ELF-1 (cell line): Measurements from ENCODE around the gene PAX7.
"Not testable (repeated sequence)": the region's sequence is repeated elsewhere in the genome, so short reads cannot be mapped to it uniquely, and the experiment has no call there.

Experiments
- DNase-seq: peaks from one replicate; pipeline ENCODE4 v3.0.0-alpha.2; 2016; ENCODE audit warnings: low read depth, low spot score

PAX7 gene

DNA sequence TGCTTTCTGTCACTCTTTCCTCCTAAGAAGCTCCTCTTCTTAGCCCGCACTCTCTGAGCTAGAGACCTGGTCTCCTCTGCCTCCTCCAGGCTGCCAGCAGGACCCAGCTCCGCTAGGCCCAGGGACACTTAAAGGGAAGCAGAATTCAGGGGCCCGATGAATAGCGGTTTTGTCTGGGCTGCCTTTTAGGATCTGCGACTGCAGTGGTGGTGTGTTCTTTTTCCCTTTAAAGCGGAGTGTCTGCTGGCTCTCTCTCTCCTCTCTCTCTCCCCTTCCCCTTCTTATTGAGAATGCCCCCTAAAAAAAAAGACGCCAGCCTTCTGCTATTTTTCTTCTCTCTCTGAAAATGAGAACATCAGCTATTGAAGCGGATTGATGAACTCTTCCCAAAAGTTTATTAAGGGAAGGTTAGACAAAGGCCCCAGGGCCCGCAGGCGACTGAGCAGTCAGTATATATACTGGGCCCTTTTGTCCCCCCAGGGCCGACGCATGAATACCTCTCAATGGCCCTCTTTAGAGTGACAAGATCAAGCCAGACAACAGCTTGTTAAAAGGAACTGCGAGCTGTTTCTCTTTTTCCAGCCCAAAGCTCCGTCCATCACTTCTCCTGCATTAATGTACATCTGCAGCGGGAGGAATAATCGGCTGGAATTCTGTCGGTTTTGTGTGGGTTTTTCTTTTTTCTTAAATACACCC lies 27.0 kb downstream of the PAX7 start:
- DNase-seq, result peak; percentile 60

GRCh38 chr1:18658831-18659230 lies 28.2 kb downstream of the PAX7 start:
- DNase-seq, result no peak

- DNase-seq, result peak; percentile 55
Observed at GRCh38 chr1:18661404-18662285, 31.0 kb downstream of the PAX7 start.

- DNase-seq, result no peak
Observed at GRCh38 chr1:18662286-18662639, 31.6 kb downstream of the PAX7 start.

DNA sequence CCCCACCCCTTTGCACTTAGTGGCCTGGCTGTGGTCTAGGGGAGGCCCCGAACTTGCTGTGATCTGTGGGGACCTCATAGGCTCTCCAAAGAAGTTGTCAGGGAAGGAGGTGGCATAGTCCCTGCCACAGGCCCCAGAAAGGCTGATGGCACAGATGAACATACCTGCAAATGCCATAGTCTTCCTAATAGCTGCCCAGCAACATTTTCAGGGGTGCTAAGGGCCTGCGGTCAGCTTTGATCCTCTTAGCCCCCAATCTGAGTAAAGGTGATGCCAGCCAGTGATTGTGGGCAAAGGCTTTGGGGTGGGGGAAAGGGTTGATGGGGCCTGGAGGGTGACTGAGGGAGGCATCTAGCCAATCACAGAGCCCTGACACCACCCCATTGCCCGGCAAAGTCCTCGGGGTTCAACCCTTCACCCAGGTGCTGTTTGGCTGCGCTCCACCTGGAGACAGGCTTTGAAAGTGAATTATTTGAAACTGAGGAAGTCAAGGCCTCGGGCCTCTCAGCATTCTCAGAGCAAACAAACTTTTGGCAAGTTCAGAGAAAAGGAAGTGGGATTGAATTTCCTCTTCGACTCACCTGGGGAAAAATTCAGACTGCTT lies 35.8 kb downstream of the PAX7 start:
- no peak for DNase-seq

DNA sequence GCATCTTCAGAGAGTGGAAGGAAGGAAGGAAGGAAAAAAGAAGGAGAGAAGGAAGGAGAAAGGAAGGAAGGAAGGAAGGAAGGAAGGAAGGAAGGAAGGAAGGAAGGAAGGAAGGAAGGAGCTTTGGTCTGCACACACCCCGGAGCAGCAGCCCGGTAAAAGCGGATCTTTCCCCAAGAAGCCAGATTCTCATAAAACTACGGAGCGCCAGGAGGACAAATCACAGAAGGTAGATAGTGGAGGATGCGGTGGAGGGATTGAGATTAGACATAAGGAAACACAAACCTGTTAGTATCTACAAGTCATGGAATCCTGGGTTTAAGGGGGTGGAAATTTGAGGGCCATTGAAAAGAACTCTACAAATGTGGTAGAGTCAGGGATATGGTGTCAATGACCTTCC lies 36.7 kb downstream of the PAX7 start:
- no peak for DNase-seq

- DNase-seq, result no peak
Observed at GRCh38 chr1:18668046-18668445, 37.4 kb downstream of the PAX7 start.

GRCh38 chr1:18668750-18669404 lies 38.2 kb downstream of the PAX7 start:
- DNase-seq, result no peak

- DNase-seq, result no peak
Observed at GRCh38 chr1:18670121-18670867, 39.6 kb downstream of the PAX7 start.

GRCh38 chr1:18670868-18671225 lies 40.2 kb downstream of the PAX7 start:
- no peak for DNase-seq

- no peak for DNase-seq
Observed at GRCh38 chr1:18673976-18674375, 43.3 kb downstream of the PAX7 start.

- no peak for DNase-seq
Observed at GRCh38 chr1:18676332-18676781, 45.7 kb downstream of the PAX7 start.

DNA sequence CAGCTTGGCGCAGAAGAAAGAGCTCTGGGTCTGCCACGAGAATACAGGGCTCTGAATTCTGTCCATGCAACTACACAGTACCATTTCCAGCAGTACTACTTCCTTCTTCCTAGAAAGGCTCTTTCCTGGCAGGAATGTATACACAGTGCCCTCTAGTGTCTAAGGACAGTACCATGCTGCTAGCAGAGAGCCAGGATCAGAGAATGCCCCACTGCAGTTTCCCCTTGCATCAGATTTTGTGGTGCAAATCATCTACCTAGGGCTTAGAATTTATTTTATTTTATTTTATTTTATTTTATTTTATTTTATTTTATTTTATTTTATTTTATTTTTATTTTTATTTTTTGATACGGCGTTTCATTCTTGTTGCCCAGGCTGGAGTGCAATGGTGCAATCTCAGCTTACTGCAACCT lies 50.8 kb downstream of the PAX7 start:
- no peak for DNase-seq

- no peak for DNase-seq
Observed at GRCh38 chr1:18682375-18682774, 51.7 kb downstream of the PAX7 start.

DNA sequence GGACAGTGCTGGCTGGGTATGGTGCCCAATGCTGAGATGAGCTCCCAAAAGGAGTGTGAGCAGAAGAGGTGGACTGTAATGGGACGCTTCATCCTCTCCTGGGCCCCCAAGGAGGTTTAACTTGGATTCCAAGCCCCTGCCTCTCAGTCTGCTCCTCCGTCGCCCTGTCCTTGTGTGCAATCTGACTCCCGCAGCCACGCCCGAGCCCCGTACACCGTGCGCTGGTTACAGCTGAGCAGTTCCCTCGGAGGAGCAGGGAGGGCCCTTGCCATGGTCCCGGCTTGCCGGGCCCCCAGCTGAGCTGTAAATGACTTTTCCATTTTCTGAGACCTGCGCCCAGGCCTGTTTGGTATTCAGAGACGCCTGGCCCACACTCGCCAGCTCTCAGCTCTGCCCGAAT lies 53.7 kb downstream of the PAX7 start:
- peak; percentile 39 for DNase-seq

DNA sequence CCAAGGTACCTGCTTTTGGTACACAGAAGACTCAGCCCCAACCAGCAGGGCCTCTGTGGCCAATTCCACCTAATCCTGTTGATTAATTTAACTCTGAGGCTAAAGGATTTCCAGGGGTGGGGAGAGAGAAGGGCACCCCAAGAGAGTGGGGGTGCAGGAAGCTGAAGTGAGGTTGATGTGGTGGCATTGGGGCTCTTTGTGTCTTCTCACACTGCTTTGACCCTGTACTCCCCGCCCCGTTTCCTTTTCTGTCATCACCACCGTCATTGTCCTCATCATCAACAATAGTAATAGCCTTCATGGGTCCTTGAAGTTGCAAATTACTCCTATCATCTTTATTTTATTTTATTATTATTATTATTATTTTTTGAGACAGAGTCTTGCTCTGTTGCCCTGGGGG lies 55.9 kb downstream of the PAX7 start:
- DNase-seq, result no peak

GRCh38 chr1:18687273-18687672 lies 56.6 kb downstream of the PAX7 start:
- no peak for DNase-seq

GRCh38 chr1:18691648-18692047 lies 61.0 kb downstream of the PAX7 start:
- no peak for DNase-seq

GRCh38 chr1:18693256-18694098 lies 62.8 kb downstream of the PAX7 start:
- peak; percentile 83 for DNase-seq

GRCh38 chr1:18694289-18694688 lies 63.6 kb downstream of the PAX7 start:
- DNase-seq, result not testable (repeated sequence)

- DNase-seq, result no peak
Observed at GRCh38 chr1:18697541-18697940, 66.9 kb downstream of the PAX7 start.
